Lung (tissue), 12 donors: Measurements from ENCODE around the gene LRP1B. TPM values are rescaled to one million over a fixed set of nuclear protein-coding genes. Genes with fewer than 3 reads are reported as not detected.

Experiments
- ATAC-seq: fragments of 200-7000 bp; cut with Tn5 transposase; one replicate; pipeline ENCODE4 v1.9.1; 2020; ENCODE audit warnings: moderate number of reproducible peaks; ENCODE audit not compliant: insufficient read depth, low FRiP score
- DNase-seq, 3 donors: peaks; one replicate each; pipeline ENCODE4 v3.0.0-alpha.2; 2013 to 2017
- H3K27ac ChIP-seq, 2 donors: one replicate each; pipeline ENCODE4 v1.5.1; 2013; ENCODE audit warnings: mild to moderate bottlenecking in 2 of 2, moderate library complexity in 2 of 2, control low read depth in 1 of 2, inconsistent platforms in 1 of 2, low read depth in 1 of 2, low read length in 1 of 2
- H3K27me3 ChIP-seq, 3 donors: one replicate each; pipeline ENCODE4 v1.5.1; 2013; ENCODE audit warnings: low read length in 2 of 3; ENCODE audit not compliant: control insufficient read depth in 3 of 3, insufficient read depth in 3 of 3
- H3K36me3 ChIP-seq, 4 donors: one replicate each; pipeline ENCODE4 v1.5.1; 2013; ENCODE audit warnings: low read length in 4 of 4, mild to moderate bottlenecking in 1 of 4, moderate library complexity in 1 of 4; ENCODE audit not compliant: control insufficient read depth in 4 of 4, insufficient read depth in 4 of 4
- H3K4me1 ChIP-seq, 5 donors: one replicate each; pipeline ENCODE4 v1.5.1; 2013; ENCODE audit warnings: low read length in 5 of 5, mild to moderate bottlenecking in 2 of 5, moderate library complexity in 1 of 5; ENCODE audit not compliant: control insufficient read depth in 5 of 5, insufficient read depth in 5 of 5
- H3K4me3 ChIP-seq: one replicate; pipeline ENCODE4 v1.5.1; 2013; ENCODE audit warnings: mild to moderate bottlenecking, control low read depth, moderate library complexity
- H3K9ac ChIP-seq, 2 donors: one replicate each; pipeline ENCODE4 v1.5.1; 2013; ENCODE audit warnings: low read length in 2 of 2, control low read depth in 1 of 2; ENCODE audit not compliant: insufficient read depth in 1 of 2
- H3K9me3 ChIP-seq, 4 donors: one replicate each; pipeline ENCODE4 v1.5.1; 2013; ENCODE audit warnings: low read length in 3 of 4, mild to moderate bottlenecking in 1 of 4, moderate library complexity in 1 of 4; ENCODE audit not compliant: control insufficient read depth in 4 of 4, insufficient read depth in 3 of 4
- WGBS, 2 donors: extraction: QIAGEN DNeasy Blood & Tissue Kit; methylation state at CpG; one replicate each; pipeline ENCODE4 v1.1.7; 2013; 5-methylcytosine and 5-hydroxymethylcytosine counted together
- polyA plus RNA-seq, 2 donors: library from polyadenylated mRNA; stranded (reverse); fragments of 200-250 nt; gene quantifications; one replicate each; pipeline ENCODE4 v1.2.1, GENCODE V29; 2013
- total RNA-seq, 2 donors: library from RNA; depleted of rRNA in 1 of 2; stranded (reverse); fragments of >200 nt in 1 of 2; gene quantifications; one replicate each; pipeline ENCODE4 v1.2.1, GENCODE V29; 2014 to 2021
- TF ChIP-seq, protein P1 (sequence below): IDR thresholded peaks from 2 replicates; pipeline ENCODE4 v1.5.1; 2012; ENCODE audit warnings: mild to moderate bottlenecking; ENCODE audit errors: control extremely low read depth, extremely low read depth
- donor health status: control.
- donor health status: control.
- donor health status: Bipolar disorder and iron deficiency.
- donor health status: healthy.
- donor health status: DM: yes; HTN: yes; CAD: no.

LRP1B gene
- total and polyA plus RNA-seq, 4 donors: 0.01 to 6.5 (median 0.16) TPM

GRCh38 chr2:141201016-141201565 lies 929.7 kb downstream of the LRP1B start:
- Histone ChIP-seq H3K9ac (no peak overlapping the region), H3K4me1 (no peaks in the 10 kb centered on the region), H3K27ac (no peak overlapping the region), H3K9me3 (peaks cover 0 to 1% (median 0%) of the 10 kb centered on the region in 4 donors), H3K27me3 (no peaks in the 10 kb centered on the region), H3K36me3 (no peaks in the 10 kb centered on the region), H3K4me3 (no peak overlapping the region)
- DNase-seq: no peak
- TF ChIP-seq, protein P1, sequence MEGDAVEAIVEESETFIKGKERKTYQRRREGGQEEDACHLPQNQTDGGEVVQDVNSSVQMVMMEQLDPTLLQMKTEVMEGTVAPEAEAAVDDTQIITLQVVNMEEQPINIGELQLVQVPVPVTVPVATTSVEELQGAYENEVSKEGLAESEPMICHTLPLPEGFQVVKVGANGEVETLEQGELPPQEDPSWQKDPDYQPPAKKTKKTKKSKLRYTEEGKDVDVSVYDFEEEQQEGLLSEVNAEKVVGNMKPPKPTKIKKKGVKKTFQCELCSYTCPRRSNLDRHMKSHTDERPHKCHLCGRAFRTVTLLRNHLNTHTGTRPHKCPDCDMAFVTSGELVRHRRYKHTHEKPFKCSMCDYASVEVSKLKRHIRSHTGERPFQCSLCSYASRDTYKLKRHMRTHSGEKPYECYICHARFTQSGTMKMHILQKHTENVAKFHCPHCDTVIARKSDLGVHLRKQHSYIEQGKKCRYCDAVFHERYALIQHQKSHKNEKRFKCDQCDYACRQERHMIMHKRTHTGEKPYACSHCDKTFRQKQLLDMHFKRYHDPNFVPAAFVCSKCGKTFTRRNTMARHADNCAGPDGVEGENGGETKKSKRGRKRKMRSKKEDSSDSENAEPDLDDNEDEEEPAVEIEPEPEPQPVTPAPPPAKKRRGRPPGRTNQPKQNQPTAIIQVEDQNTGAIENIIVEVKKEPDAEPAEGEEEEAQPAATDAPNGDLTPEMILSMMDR: no peak
- 54 to 71% methylated on average over 6 of the region's 6 CpGs for WGBS, 2 donors
- ATAC-seq: no peak

DNA sequence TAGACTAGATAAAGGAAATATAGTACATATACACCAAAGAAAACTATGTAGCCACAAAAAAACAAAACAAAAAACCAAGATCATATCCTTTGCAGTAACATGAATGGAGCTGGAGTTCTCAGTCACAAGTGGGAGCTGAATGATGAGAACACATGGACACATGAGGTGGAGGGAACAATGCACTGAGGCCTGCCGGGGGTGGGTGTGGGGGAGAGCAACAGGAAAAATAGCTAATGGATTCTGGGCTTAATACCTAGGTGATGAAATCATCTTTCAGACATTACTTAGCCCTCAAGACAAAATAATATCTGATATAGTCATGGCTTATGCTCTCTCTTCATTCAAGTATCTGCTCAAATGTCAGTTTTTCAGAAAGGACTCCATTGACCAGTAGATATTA lies 930.6 kb downstream of the LRP1B start:
- Histone ChIP-seq H3K27me3 (no peaks in the 10 kb centered on the region), H3K36me3 (no peaks in the 10 kb centered on the region), H3K9ac (no peak overlapping the region), H3K9me3 (peaks cover 0 to 1% (median 0%) of the 10 kb centered on the region in 4 donors), H3K4me3 (no peak overlapping the region), H3K4me1 (no peaks in the 10 kb centered on the region), H3K27ac (no peak overlapping the region)
- 86 to 91% methylated on average over 1 of the region's 1 CpG for WGBS, 2 donors
- TF ChIP-seq, protein P1: no peak
- ATAC-seq: no peak
- no peak for DNase-seq

- H3K27me3 ChIP-seq: no peaks in the 10 kb centered on the region
- no peak for DNase-seq
- no peaks in the 10 kb centered on the region for H3K4me1 ChIP-seq
- no peak for ATAC-seq
- no peak overlapping the region for H3K27ac ChIP-seq
- H3K36me3 ChIP-seq: no peaks in the 10 kb centered on the region
- peaks cover 0 to 1% (median 0%) of the 10 kb centered on the region in 4 donors for H3K9me3 ChIP-seq
- TF ChIP-seq, protein P1: no peak
- no peak overlapping the region for H3K4me3 ChIP-seq
- H3K9ac ChIP-seq: no peak overlapping the region
Observed at GRCh38 chr2:141199711-141200110, 931.1 kb downstream of the LRP1B start.

- Histone ChIP-seq H3K27ac (no peak overlapping the region), H3K9me3 (no peaks in the 10 kb centered on the region), H3K4me3 (no peak overlapping the region), H3K36me3 (no peaks in the 10 kb centered on the region), H3K27me3 (no peaks in the 10 kb centered on the region), H3K9ac (no peak overlapping the region), H3K4me1 (no peaks in the 10 kb centered on the region)
- no peak for ATAC-seq
- TF ChIP-seq, protein P1: no peak
- 75 to 79% methylated on average over 1 of the region's 1 CpG for WGBS, 2 donors
- DNase-seq: no peak
Observed at GRCh38 chr2:141195087-141195486, 935.7 kb downstream of the LRP1B start.
